HG03469 (cell line): ENCODE results near the gene LBX2.
"Not testable (repeated sequence)": the region's sequence is repeated elsewhere in the genome, so short reads cannot be mapped to it uniquely, and the experiment has no call there.

Source experiments
- ATAC-seq: cut with Tn5 transposase; IDR thresholded peaks from one replicate; pipeline ENCODE4 v1.9.1; 2021; ENCODE audit warnings: mild to moderate bottlenecking, moderate library complexity, moderate number of reproducible peaks; ENCODE audit not compliant: unreplicated experiment

The LBX2 gene

DNA sequence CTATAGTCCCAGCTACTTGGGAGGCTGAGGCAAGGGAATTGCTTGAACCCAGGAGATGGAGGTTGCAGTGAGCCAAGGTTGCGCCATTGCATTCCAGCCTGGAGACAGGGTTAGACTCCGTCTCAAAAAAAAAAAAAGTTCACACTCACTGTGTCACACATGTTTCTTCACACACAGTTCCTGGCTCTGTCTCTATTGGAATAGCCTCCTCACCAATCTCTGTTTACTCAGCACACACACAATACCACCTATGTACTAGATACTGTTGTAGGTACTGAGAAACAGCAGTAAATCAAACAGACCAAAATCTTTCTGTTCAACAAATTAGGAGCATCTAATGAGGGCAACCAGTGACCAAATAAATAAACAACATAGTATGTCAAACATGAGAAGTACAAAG lies 13.3 kb downstream of the LBX2 start:
- ATAC-seq, result no peak

DNA sequence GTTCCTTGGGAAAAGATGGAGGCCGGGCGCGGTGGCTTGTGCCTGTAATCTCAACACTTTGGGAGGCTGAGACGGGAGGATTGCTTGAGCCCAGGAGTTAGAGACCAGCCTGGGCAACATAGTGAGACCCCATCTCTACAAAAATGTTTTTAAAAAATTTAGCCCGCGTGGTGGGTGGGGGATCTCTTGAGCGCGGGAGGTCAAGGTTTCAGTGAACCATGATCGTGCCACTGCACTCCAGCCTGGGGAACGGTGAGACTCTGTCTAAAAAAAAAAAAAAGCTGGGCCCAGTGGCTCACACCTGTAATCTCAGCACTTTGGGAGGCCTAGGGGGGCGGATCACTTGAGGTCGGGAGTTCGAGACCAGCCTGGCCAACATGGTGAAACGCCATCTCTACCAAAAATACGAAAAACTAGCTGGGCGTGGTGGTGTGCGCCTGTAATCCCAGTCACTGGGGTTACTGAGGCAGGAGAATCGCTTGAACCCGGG lies 15.7 kb downstream of the LBX2 start:
- not testable (repeated sequence) for ATAC-seq

DNA sequence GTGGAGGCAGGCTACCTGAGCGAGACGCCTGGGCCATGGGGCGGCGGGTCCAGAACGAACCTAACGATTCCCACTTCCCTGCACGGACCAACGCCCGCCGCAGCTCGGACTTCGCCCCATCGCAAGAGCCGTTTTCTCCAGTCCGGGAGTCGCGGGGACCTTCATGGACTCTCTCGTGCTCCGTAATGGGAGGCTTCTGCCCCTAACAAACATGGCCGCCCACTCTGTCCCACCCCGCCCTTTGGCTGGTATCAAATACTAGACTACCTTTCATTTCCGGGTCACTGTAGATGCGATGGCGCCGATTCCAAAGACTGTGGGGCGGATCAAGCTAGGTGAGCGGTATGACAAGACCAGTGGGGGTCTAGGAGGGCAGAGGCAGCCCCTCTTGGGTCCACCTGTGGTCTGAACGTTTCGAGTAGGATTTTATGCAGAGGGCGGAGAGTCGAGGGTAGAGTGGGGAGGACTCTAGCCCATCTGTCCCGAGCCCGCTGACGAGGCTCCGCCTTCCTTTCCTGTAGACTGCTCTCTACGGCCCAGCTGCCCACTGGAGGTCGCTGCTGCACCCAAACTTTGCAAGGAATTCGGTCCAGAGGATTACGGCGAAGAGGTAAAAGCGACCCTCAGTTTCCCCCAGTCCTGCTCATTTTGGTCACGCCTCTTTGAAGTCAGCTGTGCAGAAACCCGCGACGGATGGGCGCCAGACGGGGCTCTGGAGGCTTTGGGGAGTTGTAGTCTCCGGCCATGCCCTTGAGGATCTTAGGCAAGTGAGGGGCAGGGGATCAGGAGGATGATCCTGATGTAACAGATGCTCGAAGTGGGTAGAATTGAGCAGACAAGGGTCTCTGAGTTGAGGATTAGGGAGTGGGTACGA lies 16.4 kb downstream of the LBX2 start, which contains the start of the genes CCDC142 and TTC31:
TSS of gene CCDC142 (minus strand) at position 198 of the 874 bp plus-strand sequence. CDS start at position 37, 161 bp downstream.
TSS of gene TTC31 (plus strand) at position 281 of the 874 bp plus-strand sequence. CDS start at position 296, 15 bp downstream.
- ATAC-seq, result peak; percentile 64

DNA sequence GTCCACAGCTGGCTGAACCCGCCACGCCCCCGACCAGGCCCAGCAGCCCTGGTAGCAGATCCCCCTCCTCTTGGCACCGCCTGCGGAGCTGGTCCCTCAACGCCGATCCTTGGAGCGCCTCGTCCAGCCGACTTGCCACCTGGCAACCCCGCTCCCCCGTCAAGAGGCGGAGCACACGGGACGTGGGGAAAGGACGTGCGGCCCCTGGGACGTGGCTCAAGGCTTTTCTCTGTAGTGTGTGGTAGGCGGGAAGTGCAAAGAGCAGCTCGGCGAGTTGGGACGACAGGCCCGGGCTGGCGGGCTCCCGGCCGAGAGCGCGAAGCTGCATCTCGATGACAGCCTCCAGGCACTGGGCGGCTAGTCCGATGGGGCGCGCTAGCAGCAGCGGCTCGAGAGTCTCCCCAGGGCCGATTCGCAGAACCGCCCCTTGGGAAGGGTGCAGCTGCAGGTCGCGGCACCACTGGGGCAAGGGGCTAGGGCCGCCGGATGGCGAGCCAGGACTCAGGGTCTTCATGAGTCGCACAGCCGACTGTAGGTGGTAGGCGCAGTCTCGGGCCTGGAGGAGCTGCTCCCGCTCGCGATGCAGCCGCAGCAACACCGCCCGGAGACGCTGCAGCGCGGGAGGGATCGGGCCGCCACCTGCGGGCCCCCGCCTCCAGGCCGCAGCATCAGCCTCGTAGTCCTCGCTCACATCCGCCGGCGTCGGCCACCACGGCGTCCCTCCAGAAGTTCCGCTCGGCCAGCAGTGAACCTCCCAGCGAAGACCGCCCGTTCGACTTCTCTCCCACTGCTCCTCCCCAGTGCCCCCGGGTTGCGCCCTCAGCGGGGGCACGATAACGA lies 17.2 kb downstream of the LBX2 start:
- peak; percentile 30 for ATAC-seq

DNA sequence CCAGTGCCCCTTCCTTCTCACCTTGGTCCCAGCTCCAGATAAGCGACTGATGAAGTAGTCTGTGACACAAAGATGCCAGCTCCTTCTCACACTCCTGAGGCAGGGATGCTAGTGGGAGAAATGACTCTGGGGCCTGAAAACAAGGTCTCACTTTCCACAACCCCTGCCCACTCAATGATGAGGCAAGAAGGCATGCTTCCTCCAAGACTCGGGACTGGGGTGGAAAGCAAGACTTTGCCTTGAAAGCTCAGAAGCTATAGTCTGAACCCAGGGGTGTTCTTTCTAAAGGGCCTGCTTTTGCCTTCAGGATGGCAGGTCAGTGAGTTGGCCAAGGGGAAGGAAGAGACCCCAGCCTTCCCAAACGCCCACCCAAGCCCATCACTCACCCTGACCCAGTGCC lies 18.0 kb downstream of the LBX2 start:
- no peak for ATAC-seq

DNA sequence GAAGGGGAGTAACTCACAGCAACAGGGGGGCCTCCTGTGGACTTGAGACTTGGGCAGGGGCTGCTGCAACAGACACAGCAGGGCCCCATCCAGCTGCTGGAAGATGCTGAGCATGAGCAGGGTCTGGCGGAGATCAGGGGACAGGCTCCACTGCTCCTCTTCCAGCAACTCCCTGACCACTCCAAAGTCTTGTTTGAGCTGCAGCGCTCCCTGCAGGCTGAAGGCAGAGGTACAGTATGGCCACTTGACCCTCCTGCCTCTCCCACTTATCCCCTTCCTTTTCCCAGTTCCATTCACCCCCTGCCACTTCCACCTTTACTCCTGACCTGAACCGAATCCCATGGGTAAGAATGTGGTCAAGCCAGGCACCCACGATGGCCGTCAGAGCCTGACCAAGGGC lies 24.5 kb downstream of the LBX2 start:
- ATAC-seq, result no peak

DNA sequence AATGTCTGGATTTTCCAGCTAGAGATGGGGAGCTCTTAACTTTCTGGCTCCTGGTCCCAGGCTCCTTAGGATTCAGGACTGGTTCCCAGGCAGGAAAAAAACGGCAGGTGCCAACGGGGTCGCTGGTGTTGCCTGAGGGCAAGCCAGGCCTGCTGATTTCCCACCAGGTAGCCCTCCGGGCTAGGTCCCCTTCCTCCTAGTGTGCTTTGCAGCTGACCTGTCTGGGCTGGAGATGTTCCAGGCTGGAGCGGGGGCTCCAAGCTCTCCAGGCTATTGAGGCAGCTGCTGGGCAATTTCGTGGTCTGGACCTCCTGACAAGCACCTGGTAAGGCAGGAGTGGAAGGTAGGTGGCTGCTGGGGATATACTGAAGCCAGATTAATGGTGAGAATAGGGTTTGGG lies 24.9 kb downstream of the LBX2 start:
- ATAC-seq, result no peak

DNA sequence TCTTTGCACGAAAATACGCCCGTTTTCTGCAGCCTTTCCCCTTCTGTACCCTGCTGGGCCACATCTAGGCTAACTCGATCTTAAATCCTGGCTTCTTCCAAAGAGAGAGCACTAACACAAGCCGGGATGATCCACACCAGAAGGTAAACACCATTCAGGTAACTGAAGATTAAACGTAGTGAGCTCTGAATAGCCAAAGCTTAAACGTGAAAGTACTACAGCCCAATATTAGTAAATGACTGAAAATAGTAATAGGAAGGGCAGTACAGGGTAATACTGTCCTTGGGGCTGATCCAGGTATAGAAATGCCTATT lies 26.5 kb downstream of the LBX2 start:
- no peak for ATAC-seq

DNA sequence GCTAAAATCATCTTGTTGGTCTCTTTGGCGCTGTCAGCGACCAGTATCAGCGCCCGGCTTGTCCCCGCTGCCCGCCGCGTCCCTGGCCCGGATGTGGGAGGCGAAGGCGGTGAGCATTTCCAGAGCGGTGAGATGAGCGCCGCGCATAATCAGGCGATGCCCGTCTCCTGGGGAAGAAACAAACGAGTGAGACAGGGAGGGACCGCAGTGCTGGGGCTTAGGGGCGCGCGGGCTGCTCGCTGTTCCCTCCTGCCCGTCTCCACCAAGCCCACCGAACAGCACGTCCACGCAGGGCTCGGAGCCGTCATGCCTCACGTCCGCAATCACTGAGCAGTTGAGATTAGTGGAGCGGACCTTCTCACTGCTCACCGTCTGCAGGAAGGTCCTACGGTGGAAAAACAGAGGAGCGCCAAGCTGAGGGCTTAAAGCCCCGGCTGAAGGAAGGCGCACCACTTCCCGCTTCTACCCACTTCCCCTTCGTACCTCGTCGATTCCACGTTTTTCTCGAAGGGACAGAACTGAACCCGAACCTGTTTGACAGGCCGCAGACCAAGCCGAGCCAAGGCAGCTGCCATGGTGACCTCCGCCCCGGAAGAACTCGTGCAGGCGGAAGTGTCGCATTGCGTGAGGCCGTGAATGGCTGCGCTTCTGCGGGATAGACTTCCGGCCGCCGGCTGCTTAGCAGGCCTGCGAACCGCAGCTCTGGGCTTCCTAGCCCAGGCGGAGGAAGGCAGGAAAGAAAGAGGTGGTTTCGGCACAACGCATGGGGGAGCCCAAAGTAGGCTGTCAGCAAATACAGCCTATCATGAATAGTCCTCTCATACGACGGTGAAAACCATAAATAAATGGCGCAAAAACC lies 27.1 kb downstream of the LBX2 start, which contains the start of gene MRPL53:
TSS of gene MRPL53 (minus strand) at position 595 of the 859 bp plus-strand sequence. CDS start at position 575, 20 bp downstream.
- peak; percentile 63 for ATAC-seq

DNA sequence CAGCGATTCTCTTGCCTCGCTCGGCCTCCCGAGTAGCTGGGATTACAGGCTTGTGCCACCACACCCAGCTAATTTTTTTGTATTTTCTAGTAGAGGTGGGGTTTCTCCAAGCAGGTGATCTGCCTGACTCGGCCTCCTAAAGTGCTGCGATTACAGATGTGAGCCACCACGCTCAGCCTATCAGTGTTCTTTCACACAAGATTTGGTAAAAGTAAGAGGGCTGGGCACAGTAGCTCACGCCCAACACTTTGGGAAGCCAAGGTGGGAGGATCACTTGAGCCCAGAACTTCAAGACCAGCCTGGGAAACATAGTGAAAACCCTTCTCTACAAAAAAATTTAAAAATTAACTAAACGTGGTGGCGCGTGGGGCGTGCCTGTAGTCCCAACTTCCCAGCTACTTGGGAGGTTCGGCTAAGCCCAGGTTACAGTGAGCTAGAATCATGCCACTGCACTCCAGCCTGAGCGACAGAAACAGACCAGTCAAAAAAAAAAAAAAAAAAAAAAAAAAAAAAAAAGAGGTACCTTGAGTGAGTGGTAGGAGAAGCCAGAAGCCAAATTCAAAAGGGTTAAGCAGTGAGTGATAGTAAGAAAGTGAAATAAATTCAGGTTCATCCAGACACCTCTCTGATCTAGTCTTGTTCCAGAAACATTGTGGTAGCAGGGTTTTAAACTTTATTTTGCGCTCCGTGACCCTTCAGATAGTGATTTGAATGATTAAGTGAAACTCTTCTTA lies 27.9 kb downstream of the LBX2 start:
- no peak for ATAC-seq

DNA sequence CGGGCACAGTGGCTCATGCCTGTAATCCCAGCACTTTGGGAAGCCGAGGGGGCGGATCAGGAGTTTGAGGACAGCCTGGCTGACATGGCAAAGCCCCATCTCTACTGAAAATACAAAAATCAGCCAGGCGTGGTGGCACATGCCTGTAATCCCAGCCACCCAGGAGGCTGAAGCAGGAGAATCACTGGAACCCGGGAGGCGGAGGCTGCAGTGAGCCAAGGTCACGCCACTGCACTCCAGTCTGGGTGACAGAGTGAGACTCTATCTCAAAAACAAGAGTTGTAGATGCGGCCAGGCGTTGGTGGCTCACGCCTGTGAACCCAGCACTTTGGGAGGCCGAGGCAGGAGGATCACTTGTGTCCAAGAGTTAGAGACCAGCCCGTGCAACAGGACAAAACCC lies 28.7 kb downstream of the LBX2 start:
- ATAC-seq, result not testable (repeated sequence)

DNA sequence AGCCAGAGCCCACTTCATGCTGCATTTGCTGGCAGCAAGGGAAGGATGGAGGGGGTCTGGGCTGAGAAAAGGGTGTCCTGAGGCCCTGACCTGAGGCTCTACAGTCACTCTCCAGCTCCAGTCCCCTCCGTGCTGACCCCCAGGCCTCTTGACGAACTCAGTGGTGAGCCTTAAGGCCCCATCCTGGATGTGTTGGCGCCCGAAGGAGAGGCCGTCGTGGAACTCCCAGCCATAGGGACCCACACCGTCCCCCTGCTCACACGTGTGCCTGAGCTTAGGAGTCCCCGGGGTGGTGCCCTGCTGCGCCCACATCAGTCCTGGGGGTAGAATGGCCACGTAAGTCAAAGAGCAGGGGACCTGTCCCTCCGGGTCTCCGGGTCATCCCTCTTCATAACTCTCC lies 35.0 kb downstream of the LBX2 start:
- no peak for ATAC-seq

DNA sequence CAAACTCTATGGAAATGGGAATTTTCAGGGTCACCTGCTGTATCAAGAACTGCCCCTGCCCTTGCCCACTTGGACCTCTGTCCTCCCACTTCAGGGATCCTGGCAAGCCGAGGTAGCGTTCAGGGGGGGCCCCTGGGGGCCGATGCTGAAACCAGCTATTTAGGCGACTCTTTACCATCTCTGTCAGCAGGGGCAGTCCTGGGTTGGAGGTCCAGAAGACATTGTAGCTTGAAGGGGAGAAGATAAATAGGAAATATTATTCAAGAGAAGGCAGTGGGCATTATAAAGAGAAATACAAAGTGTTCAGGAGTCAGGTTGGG lies 36.7 kb downstream of the LBX2 start:
- ATAC-seq, result no peak

DNA sequence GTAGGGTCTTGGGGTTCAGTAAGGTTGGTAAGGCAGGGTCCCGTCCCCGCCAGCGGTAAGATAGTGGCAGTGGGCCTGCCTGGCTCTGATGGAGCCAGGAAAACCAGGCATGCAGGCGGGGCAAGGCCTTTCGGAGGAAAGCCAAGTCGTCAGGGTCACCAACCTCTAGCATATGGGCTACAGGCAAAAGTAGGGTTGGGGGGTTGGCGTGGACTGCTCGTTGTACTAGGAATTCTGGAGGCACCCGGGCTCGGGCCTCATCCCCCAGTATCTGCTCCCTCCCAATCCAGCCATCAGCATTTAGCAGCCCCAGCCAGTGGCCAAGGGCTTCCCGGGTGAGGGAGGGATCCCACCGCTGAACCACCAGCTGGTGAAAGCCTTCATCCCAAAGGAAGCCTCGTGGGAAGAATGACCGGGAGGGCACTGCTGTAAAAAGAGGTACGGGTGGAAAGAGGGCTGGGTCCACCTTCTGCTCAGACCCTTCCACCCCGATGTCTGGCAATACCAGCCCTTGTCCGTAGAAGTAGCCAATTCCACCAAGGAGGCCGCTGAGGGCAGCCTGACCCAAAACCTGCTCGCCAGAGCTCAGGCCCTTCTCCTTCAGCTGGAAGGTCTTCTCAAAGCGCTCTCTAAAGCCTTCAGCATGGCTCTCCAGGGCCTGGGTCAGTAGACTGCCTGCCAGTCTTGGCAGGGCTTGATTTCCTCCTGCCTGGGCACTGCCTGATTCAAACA lies 37.2 kb downstream of the LBX2 start:
- no peak for ATAC-seq

DNA sequence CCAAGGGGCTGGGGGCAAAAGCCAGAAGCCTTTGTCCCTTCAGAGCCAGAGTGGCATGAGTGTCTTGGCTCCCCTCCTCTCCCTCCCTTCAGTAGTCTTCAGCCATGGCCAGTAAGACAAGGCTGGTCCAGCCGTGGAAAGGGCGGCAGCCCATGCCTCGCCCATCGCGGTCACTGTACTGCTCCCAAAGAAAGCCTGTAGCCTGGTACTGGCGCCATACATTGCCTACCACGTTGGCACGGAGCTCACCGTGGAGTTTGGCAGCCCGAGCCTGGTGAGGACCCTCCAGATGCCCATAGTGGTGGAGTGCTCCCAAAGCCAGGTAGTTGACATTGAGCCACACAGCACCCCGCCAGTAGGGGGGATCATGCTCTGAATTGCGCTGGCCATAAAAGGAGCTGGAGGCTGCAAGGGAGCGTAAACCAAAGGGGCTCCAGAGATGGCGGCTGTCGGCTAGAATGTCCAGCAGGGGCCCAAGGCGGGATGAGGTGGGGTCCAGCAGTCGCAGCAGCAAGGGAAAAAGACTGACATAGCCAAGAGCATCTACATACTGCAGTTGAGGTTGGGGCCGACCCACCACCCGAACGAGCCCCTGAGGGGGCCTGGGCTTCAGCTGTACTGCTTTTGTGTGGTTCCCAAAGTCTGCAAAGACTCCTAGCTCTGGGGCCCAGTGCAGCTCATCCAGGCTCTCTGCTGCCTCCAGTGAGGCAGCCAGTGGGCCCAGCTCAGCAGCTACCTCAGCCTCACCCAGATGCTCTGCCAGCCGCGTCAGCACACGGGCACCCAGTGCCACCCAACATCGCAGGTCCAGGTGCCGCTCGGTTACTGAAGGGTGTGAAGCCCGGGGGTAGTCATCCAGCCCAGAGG lies 38.0 kb downstream of the LBX2 start:
- no peak for ATAC-seq

DNA sequence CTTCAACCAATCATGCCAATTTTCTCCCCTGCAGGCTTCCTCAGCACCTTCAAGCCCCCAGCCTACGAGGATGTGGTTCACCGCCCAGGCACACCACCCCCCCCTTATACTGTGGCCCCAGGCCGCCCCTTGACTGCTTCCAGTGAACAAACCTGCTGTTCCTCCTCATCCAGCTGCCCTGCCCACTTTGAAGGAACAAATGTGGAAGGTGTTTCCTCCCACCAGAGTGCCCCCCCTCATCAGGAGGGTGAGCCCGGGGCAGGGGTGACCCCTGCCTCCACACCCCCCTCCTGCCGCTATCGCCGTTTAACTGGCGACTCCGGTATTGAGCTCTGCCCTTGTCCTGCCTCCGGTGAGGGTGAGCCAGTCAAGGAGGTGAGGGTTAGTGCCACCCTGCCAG lies 39.2 kb downstream of the LBX2 start:
- ATAC-seq, result not testable (repeated sequence)

DNA sequence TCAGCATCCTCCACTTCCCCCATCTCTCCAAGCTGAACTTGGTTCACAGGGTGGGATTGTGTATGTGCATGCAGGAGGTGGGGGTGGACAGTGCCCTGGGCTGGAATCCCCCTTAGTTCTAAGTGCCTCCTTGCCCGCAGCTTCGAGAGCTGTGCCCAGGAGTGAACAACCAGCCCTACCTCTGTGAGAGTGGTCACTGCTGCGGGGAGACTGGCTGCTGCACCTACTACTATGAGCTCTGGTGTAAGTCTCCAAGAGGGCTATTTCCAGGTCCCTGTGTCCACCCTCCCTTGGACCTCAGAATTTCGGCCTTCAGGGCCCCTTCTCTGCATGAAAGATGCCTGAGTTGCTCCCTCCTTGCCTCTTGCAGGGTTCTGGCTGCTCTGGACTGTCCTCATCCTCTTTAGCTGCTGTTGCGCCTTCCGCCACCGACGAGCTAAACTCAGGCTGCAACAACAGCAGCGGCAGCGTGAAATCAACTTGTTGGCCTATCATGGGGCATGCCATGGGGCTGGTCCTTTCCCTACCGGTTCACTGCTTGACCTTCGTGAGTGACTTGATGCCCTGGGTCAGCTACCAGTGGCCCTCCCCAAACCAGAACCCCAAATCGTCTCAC lies 39.8 kb downstream of the LBX2 start:
- ATAC-seq, result not testable (repeated sequence)

DNA sequence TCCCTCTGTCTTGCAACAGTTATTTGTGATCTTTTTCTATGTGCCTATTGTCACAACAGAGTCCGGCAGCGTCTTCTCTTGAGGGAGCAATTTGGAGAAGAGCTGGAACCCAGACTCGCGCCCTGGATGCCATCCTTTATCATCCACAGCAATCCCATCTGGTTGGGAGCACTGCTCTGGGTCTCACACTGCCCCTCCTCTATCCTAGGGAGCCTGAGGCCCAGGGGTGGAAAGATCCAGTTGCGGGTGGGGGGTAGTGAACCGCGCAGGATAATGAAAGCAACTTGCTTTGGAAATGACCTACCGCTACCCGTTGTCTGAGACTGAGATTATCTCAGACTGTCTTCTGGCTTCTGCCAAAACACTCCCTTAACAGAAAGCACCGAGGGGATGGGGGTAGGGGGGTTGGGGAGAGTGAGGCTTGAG lies 40.5 kb downstream of the LBX2 start:
- ATAC-seq, result no peak
